22Rv1 (cell line): ENCODE results near the gene KBTBD12.

Experiments used
- CTCF ChIP-seq: fragments of 450-650 bp; IDR thresholded peaks from 2 replicates; pipeline ENCODE4 v1.5.1; 2017; ENCODE audit warnings: mild to moderate bottlenecking
- ZFX ChIP-seq: fragments of 450-650 bp; IDR thresholded peaks from 2 replicates; pipeline ENCODE4 v1.6.1; 2017; ENCODE audit warnings: antibody characterized with exemption, borderline replicate concordance

GRCh38 chr3:128001576-128001975 is 86.5 kb downstream of the KBTBD12 start:
- TF ChIP-seq CTCF (no peak), ZFX (no peak)
